22Rv1 (cell line): ENCODE measurements around the gene MPZL2.

ENCODE experiments used
- H3K27ac ChIP-seq: fragments of 450-650 bp; 2 replicates; pipeline ENCODE4 v1.5.1; 2017
- CTCF ChIP-seq: fragments of 450-650 bp; IDR thresholded peaks from 2 replicates; pipeline ENCODE4 v1.5.1; 2017; ENCODE audit warnings: mild to moderate bottlenecking
- ZFX ChIP-seq: fragments of 450-650 bp; IDR thresholded peaks from 2 replicates; pipeline ENCODE4 v1.6.1; 2017; ENCODE audit warnings: antibody characterized with exemption, borderline replicate concordance

The MPZL2 gene

GRCh38 chr11:118233850-118234249 lies 30.2 kb downstream of the MPZL2 start:
- no peak overlapping the region for H3K27ac ChIP-seq
- TF ChIP-seq ZFX (no peak), CTCF (no peak)

GRCh38 chr11:118233377-118233776 lies 30.7 kb downstream of the MPZL2 start:
- no peak for TF ChIP-seq ZFX
- TF ChIP-seq CTCF: no peak
- H3K27ac ChIP-seq: no peak overlapping the region

GRCh38 chr11:118232659-118233058 lies 31.4 kb downstream of the MPZL2 start:
- H3K27ac ChIP-seq: no peak overlapping the region
- no peak for TF ChIP-seq ZFX
- no peak for TF ChIP-seq CTCF

GRCh38 chr11:118231461-118231860 lies 32.6 kb downstream of the MPZL2 start:
- TF ChIP-seq ZFX: no peak
- TF ChIP-seq CTCF: no peak
- H3K27ac ChIP-seq: no peak overlapping the region

GRCh38 chr11:118230088-118230487 lies 34.0 kb downstream of the MPZL2 start:
- TF ChIP-seq ZFX: no peak
- no peak overlapping the region for H3K27ac ChIP-seq

GRCh38 chr11:118229274-118229847 lies 34.7 kb downstream of the MPZL2 start:
- no peak overlapping the region for H3K27ac ChIP-seq
- TF ChIP-seq CTCF (no peak), ZFX (no peak)

GRCh38 chr11:118227865-118228785 lies 36.0 kb downstream of the MPZL2 start:
- TF ChIP-seq CTCF: no peak
- TF ChIP-seq ZFX: no peak
- no peak overlapping the region for H3K27ac ChIP-seq

- no peak overlapping the region for H3K27ac ChIP-seq
- TF ChIP-seq ZFX: no peak
- no peak for TF ChIP-seq CTCF
Observed at GRCh38 chr11:118226781-118227180, 37.3 kb downstream of the MPZL2 start.
